ENCODE data around the gene ELP5.
A peak's percentile ranks its signal among the peaks of the same experiment; 100 is the strongest.

The ELP5 gene

DNA sequence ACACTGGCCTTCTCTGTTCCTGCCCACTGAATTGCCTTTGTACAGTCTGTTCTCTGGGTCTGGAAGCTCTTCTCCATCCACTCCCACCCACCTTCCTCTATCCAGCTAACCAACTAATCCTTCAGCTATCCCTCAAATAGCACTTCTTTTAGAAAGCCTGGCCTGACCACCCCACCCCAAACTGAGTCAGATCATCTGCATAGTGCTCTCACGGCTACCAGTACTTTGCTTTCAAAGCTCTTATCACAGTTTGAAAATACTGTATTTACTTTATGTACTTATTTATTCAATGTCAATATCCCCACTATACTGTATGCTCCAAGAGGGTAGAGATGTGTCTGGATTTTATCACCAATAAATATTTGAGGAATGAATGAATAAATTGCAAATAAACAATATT, 14.8 kb downstream of the ELP5 start:
- H3K27me3 ChIP-seq (ENCODE audit: control insufficient read depth, insufficient read depth, low read length), result peaks cover 33% of the 10 kb centered on the region

GRCh38 chr17:7279448-7279847, 27.4 kb downstream of the ELP5 start:
- peaks cover 21% of the 10 kb centered on the region for H3K4me1 ChIP-seq (ENCODE audit: control insufficient read depth, insufficient read depth, low read length)
- no peaks in the 10 kb centered on the region for H3K36me3 ChIP-seq (ENCODE audit: control insufficient read depth, insufficient read depth, low read length)
- H3K9me3 ChIP-seq (ENCODE audit: control insufficient read depth, low read length), result no peaks in the 10 kb centered on the region
- H3K9ac ChIP-seq (ENCODE audit: low read length), result no peak overlapping the region
- H3K27me3 ChIP-seq (ENCODE audit: control insufficient read depth, insufficient read depth, low read length), result peaks cover 41% of the 10 kb centered on the region
- no peak overlapping the region for H3K4me3 ChIP-seq (ENCODE audit: low read length)

More for the DNA sequence above, 14.8 kb downstream of the ELP5 start:
- Histone ChIP-seq H3K9ac (ENCODE audit: low read length) (no peak overlapping the region), H3K4me3 (ENCODE audit: low read length) (no peak overlapping the region), H3K36me3 (ENCODE audit: control insufficient read depth, insufficient read depth, low read length) (no peaks in the 10 kb centered on the region), H3K4me1 (ENCODE audit: control insufficient read depth, insufficient read depth, low read length) (peaks cover 19% of the 10 kb centered on the region), H3K9me3 (ENCODE audit: control insufficient read depth, low read length) (no peaks in the 10 kb centered on the region)

- peaks cover 43% of the 10 kb centered on the region for H3K27me3 ChIP-seq (ENCODE audit: control insufficient read depth, insufficient read depth, low read length)
- H3K9me3 ChIP-seq (ENCODE audit: control insufficient read depth, low read length), result no peaks in the 10 kb centered on the region
- peak overlapping the region; percentile 41 for H3K4me3 ChIP-seq (ENCODE audit: low read length)
- H3K4me1 ChIP-seq (ENCODE audit: control insufficient read depth, insufficient read depth, low read length), result peaks cover 21% of the 10 kb centered on the region
- H3K9ac ChIP-seq (ENCODE audit: low read length), result peak overlapping the region; percentile 40
- H3K36me3 ChIP-seq (ENCODE audit: control insufficient read depth, insufficient read depth, low read length), result no peaks in the 10 kb centered on the region
Measured at GRCh38 chr17:7280519-7281073, 28.6 kb downstream of the ELP5 start.

GRCh38 chr17:7281074-7281952, 29.3 kb downstream of the ELP5 start, which contains the start of gene SLC2A4:
Gene SLC2A4, plus strand, starts transcription at chr17:7281718. Its CDS starts 217 bp downstream, at chr17:7281935.
- Histone ChIP-seq H3K9me3 (ENCODE audit: control insufficient read depth, low read length) (no peaks in the 10 kb centered on the region), H3K27me3 (ENCODE audit: control insufficient read depth, insufficient read depth, low read length) (peaks cover 43% of the 10 kb centered on the region), H3K36me3 (ENCODE audit: control insufficient read depth, insufficient read depth, low read length) (no peaks in the 10 kb centered on the region), H3K4me3 (ENCODE audit: low read length) (peak within 1 kb of the TSS; percentile 41), H3K9ac (ENCODE audit: low read length) (peak within 1 kb of the TSS; percentile 40), H3K4me1 (ENCODE audit: control insufficient read depth, insufficient read depth, low read length) (peaks cover 21% of the 10 kb centered on the region)

GRCh38 chr17:7281953-7282751, 30.1 kb downstream of the ELP5 start:
- Histone ChIP-seq H3K4me1 (ENCODE audit: control insufficient read depth, insufficient read depth, low read length) (peaks cover 21% of the 10 kb centered on the region), H3K36me3 (ENCODE audit: control insufficient read depth, insufficient read depth, low read length) (no peaks in the 10 kb centered on the region), H3K27me3 (ENCODE audit: control insufficient read depth, insufficient read depth, low read length) (peaks cover 43% of the 10 kb centered on the region), H3K4me3 (ENCODE audit: low read length) (no peak overlapping the region), H3K9ac (ENCODE audit: low read length) (no peak overlapping the region), H3K9me3 (ENCODE audit: control insufficient read depth, low read length) (no peaks in the 10 kb centered on the region)

GRCh38 chr17:7282752-7283321, 30.8 kb downstream of the ELP5 start:
- Histone ChIP-seq H3K4me3 (ENCODE audit: low read length) (no peak overlapping the region), H3K27me3 (ENCODE audit: control insufficient read depth, insufficient read depth, low read length) (peaks cover 43% of the 10 kb centered on the region), H3K9ac (ENCODE audit: low read length) (no peak overlapping the region), H3K4me1 (ENCODE audit: control insufficient read depth, insufficient read depth, low read length) (peaks cover 21% of the 10 kb centered on the region), H3K9me3 (ENCODE audit: control insufficient read depth, low read length) (no peaks in the 10 kb centered on the region), H3K36me3 (ENCODE audit: control insufficient read depth, insufficient read depth, low read length) (no peaks in the 10 kb centered on the region)

DNA sequence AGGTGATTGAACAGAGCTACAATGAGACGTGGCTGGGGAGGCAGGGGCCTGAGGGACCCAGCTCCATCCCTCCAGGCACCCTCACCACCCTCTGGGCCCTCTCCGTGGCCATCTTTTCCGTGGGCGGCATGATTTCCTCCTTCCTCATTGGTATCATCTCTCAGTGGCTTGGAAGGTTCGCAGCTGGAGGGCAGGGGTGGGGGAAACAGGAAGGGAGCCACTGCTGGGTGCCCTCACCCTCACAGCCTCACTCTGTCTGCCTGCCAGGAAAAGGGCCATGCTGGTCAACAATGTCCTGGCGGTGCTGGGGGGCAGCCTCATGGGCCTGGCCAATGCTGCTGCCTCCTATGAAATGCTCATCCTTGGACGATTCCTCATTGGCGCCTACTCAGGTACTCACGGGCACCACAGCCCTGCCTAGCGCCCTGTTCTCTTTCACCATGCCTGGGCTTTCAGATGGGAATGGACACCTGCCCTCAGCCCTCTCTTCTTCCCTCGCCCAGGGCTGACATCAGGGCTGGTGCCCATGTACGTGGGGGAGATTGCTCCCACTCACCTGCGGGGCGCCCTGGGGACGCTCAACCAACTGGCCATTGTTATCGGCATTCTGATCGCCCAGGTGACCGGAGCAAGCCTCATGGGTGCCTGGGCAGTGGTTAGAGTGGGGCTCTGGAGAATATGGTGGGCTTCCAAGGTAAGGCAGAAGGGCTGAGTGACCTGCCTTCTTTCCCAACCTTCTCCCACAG, 31.6 kb downstream of the ELP5 start:
- H3K9ac ChIP-seq (ENCODE audit: low read length), result no peak overlapping the region
- no peaks in the 10 kb centered on the region for H3K9me3 ChIP-seq (ENCODE audit: control insufficient read depth, low read length)
- no peaks in the 10 kb centered on the region for H3K36me3 ChIP-seq (ENCODE audit: control insufficient read depth, insufficient read depth, low read length)
- H3K4me1 ChIP-seq (ENCODE audit: control insufficient read depth, insufficient read depth, low read length), result peaks cover 21% of the 10 kb centered on the region
- no peak overlapping the region for H3K4me3 ChIP-seq (ENCODE audit: low read length)
- H3K27me3 ChIP-seq (ENCODE audit: control insufficient read depth, insufficient read depth, low read length), result peaks cover 43% of the 10 kb centered on the region

- Histone ChIP-seq H3K9ac (ENCODE audit: low read length) (no peak overlapping the region), H3K4me1 (ENCODE audit: control insufficient read depth, insufficient read depth, low read length) (peaks cover 21% of the 10 kb centered on the region), H3K36me3 (ENCODE audit: control insufficient read depth, insufficient read depth, low read length) (no peaks in the 10 kb centered on the region), H3K4me3 (ENCODE audit: low read length) (no peak overlapping the region), H3K27me3 (ENCODE audit: control insufficient read depth, insufficient read depth, low read length) (peaks cover 43% of the 10 kb centered on the region), H3K9me3 (ENCODE audit: control insufficient read depth, low read length) (no peaks in the 10 kb centered on the region)
Measured at GRCh38 chr17:7284911-7285310, 32.9 kb downstream of the ELP5 start.

- no peak overlapping the region for H3K4me3 ChIP-seq (ENCODE audit: low read length)
- H3K36me3 ChIP-seq (ENCODE audit: control insufficient read depth, insufficient read depth, low read length), result no peaks in the 10 kb centered on the region
- peaks cover 16% of the 10 kb centered on the region for H3K4me1 ChIP-seq (ENCODE audit: control insufficient read depth, insufficient read depth, low read length)
- no peak overlapping the region for H3K9ac ChIP-seq (ENCODE audit: low read length)
- peaks cover 37% of the 10 kb centered on the region for H3K27me3 ChIP-seq (ENCODE audit: control insufficient read depth, insufficient read depth, low read length)
- H3K9me3 ChIP-seq (ENCODE audit: control insufficient read depth, low read length), result no peaks in the 10 kb centered on the region
Measured at GRCh38 chr17:7285679-7286078, 33.7 kb downstream of the ELP5 start.

DNA sequence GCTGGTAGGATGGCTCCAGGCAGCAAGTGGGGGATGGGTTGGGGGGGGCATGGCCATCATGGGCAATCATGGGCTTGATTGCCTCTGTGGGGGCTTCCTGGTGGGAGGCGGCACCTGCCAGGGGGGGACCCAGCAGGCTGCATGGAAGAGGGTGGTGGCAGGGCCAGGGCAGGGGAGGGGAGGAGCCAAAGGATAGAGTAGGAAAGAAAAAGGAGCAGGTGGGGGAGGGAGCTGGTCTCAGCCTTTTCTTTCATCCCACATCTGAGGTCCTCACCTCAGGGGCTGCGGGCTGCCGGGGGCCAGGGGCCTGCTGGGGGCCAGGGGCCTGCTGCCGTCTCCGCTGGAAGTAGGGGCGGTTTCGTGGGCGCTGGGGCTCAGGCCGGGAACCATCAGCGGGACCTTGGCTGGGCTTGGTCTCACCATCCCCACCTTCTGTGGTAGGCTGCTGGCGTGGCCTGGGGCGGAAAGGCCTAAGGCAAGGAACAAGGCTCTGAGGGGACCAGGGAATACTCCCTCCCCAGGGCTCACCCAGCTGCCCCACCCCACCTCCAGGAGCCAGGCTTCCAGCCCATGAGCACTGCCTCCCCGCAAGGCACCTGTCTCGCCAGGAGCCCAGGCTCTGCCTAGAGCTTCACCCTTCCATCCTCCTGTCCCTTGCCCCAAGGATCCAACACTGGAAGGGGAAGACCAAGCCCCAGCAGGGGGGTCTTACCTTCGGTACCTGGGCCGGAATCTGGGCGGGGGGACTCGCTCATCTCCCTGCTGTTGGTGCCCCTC, 37.4 kb downstream of the ELP5 start:
- H3K9me3 ChIP-seq (ENCODE audit: control insufficient read depth, low read length), result no peaks in the 10 kb centered on the region
- H3K36me3 ChIP-seq (ENCODE audit: control insufficient read depth, insufficient read depth, low read length), result no peaks in the 10 kb centered on the region
- H3K9ac ChIP-seq (ENCODE audit: low read length), result no peak overlapping the region
- H3K4me1 ChIP-seq (ENCODE audit: control insufficient read depth, insufficient read depth, low read length), result peaks cover 5% of the 10 kb centered on the region
- H3K4me3 ChIP-seq (ENCODE audit: low read length), result no peak overlapping the region
- H3K27me3 ChIP-seq (ENCODE audit: control insufficient read depth, insufficient read depth, low read length), result peaks cover 16% of the 10 kb centered on the region

GRCh38 chr17:7290166-7290565, 38.2 kb downstream of the ELP5 start:
- Histone ChIP-seq H3K27me3 (ENCODE audit: control insufficient read depth, insufficient read depth, low read length) (peaks cover 14% of the 10 kb centered on the region), H3K4me3 (ENCODE audit: low read length) (no peak overlapping the region), H3K9me3 (ENCODE audit: control insufficient read depth, low read length) (no peaks in the 10 kb centered on the region), H3K9ac (ENCODE audit: low read length) (no peak overlapping the region), H3K4me1 (ENCODE audit: control insufficient read depth, insufficient read depth, low read length) (peaks cover 9% of the 10 kb centered on the region), H3K36me3 (ENCODE audit: control insufficient read depth, insufficient read depth, low read length) (no peaks in the 10 kb centered on the region)
